ENCODE results near the gene BTNL8. TPM values are rescaled to one million over a fixed set of nuclear protein-coding genes. Genes with fewer than 3 reads are reported as not detected.

BTNL8 gene
- total RNA-seq (2016; rRNA removed; fragmentation: Illumina TruSeq; extraction: Trizol), result not detected in 2 replicates
- not detected in 2 replicates for total RNA-seq (2016; cell fraction: cytosol; rRNA removed; fragmentation: Illumina TruSeq; extraction: Trizol; ENCODE audit: low read depth)
- not detected in 2 replicates for total RNA-seq (2016; cell fraction: insoluble cytoplasmic fraction; rRNA removed; fragmentation: Illumina TruSeq; extraction: Trizol)
- total RNA-seq (2016; cell fraction: membrane; rRNA removed; fragmentation: Illumina TruSeq; extraction: Trizol), result not detected in 2 replicates
- not detected in 2 replicates for total RNA-seq (2016; cell fraction: nucleus; rRNA removed; fragmentation: Illumina TruSeq; extraction: Trizol)
- polyA plus RNA-seq (2011; rRNA removed), result not detected in 2 replicates
- polyA plus RNA-seq (2011; cell fraction: cytosol; rRNA removed), result not detected in 2 replicates
- polyA plus RNA-seq (2011; cell fraction: nucleus; rRNA removed), result not detected in 2 replicates
- not detected in 2 replicates for polyA plus RNA-seq (2012)
- polyA plus RNA-seq (2016; cell fraction: cytosol; fragmentation: Illumina TruSeq; extraction: Trizol; ENCODE audit: low read depth), result not detected in 2 replicates
- polyA plus RNA-seq (2016; cell fraction: insoluble cytoplasmic fraction; fragmentation: Illumina TruSeq; extraction: Trizol; ENCODE audit: low read depth), result not detected in 2 replicates
- polyA plus RNA-seq (2016; cell fraction: membrane; fragmentation: Illumina TruSeq; extraction: Trizol; ENCODE audit: low read depth), result not detected in 2 replicates
- not detected in 2 replicates for polyA plus RNA-seq (2016; cell fraction: nucleus; fragmentation: Illumina TruSeq; extraction: Trizol; ENCODE audit: insufficient read depth, low read depth)
- not detected in 2 replicates for polyA minus RNA-seq (2011; rRNA and poly(A)+ RNA removed; ENCODE audit: low replicate concordance)
- polyA minus RNA-seq (2011; cell fraction: cytosol; rRNA and poly(A)+ RNA removed), result not detected in 2 replicates
- polyA minus RNA-seq (2011; cell fraction: nucleus; rRNA and poly(A)+ RNA removed), result not detected in 2 replicates
- Bru-seq, nascent RNA, result percentile 7 among the genes with signal in this experiment
- BruChase-seq, experiment 1, labeled RNA remaining after a 6-hour chase, result not detected
- BruChase-seq, experiment 2, labeled RNA remaining after a 2-hour chase, result not detected
- long read RNA-seq, experiment 1, result 0 reads
- long read RNA-seq, experiment 2, result 0 reads

GRCh38 chr5:180898621-180899246 is at the start of gene BTNL8:
BTNL8 (plus strand) TSS chr5:180899159; CDS start chr5:180899311, 152 bp downstream.
- no peaks in the 10 kb centered on the region for H3K79me2 ChIP-seq (ENCODE audit: insufficient read depth, low read length)
- H3K4me2 ChIP-seq (ENCODE audit: low read depth, low read length), result no peak within 1 kb of the TSS
- FAIRE-seq, result no peak
- no peak within 1 kb of the TSS for H2AFZ ChIP-seq (ENCODE audit: low read length)
- no peak for ATAC-seq
- H3K9ac ChIP-seq (ENCODE audit: insufficient read depth, low read depth, low read length), result no peak within 1 kb of the TSS
- intact Hi-C loops (cut with micrococcal nuclease; ENCODE audit: unreplicated experiment) (no loop called here), in situ Hi-C loops (cut with HindIII; ENCODE audit: extremely low pct_ligation_motif_present, low pct_unique_long_range_greater_than_20kb) (no loop called here)
- H3K36me3 ChIP-seq (replicated peaks in 1 of 2; ENCODE audit: control insufficient read depth in 1 of 2, insufficient read depth in 2 of 2, low read length in 2 of 2), result no peaks in the 10 kb centered on the region
- no peak within 1 kb of the TSS for H3K4me3 ChIP-seq (replicated peaks in 1 of 3; ENCODE audit: insufficient read depth in 1 of 3, low read depth in 2 of 3, low read length in 3 of 3)
- BruUV-seq (replicated peaks), result no TSS peak
- TF ChIP-seq, protein P1, sequence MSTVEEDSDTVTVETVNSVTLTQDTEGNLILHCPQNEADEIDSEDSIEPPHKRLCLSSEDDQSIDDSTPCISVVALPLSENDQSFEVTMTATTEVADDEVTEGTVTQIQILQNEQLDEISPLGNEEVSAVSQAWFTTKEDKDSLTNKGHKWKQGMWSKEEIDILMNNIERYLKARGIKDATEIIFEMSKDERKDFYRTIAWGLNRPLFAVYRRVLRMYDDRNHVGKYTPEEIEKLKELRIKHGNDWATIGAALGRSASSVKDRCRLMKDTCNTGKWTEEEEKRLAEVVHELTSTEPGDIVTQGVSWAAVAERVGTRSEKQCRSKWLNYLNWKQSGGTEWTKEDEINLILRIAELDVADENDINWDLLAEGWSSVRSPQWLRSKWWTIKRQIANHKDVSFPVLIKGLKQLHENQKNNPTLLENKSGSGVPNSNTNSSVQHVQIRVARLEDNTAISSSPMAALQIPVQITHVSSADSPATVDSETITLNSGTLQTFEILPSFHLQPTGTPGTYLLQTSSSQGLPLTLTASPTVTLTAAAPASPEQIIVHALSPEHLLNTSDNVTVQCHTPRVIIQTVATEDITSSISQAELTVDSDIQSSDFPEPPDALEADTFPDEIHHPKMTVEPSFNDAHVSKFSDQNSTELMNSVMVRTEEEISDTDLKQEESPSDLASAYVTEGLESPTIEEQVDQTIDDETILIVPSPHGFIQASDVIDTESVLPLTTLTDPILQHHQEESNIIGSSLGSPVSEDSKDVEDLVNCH (CRISPR knock-in tag; IDR thresholded peaks at IDR 0.05), result no peak
- TF ChIP-seq TBL1XR1 (IDR thresholded peaks at IDR 0.05; ENCODE audit: borderline replicate concordance, low read length, partially characterized antibody) (no peak), CBX1 (IDR thresholded peaks at IDR 0.05; ENCODE audit: low read depth) (no peak), ZMAT3 (CRISPR knock-in tag; conservative IDR thresholded peaks at IDR 0.05) (no peak), ZNF589 (CRISPR knock-in tag; conservative IDR thresholded peaks at IDR 0.05) (no peak), GABPB1 (CRISPR knock-in tag; IDR thresholded peaks at IDR 0.05) (no peak), SMARCC2 (IDR thresholded peaks at IDR 0.05) (no peak), TOE1 (CRISPR knock-in tag; IDR thresholded peaks at IDR 0.05) (no peak), ZNF274 (CRISPR knock-in tag; IDR thresholded peaks at IDR 0.05) (no peak), ZNF124 (CRISPR knock-in tag; IDR thresholded peaks at IDR 0.05) (no peak)
- TF ChIP-seq, protein P2, sequence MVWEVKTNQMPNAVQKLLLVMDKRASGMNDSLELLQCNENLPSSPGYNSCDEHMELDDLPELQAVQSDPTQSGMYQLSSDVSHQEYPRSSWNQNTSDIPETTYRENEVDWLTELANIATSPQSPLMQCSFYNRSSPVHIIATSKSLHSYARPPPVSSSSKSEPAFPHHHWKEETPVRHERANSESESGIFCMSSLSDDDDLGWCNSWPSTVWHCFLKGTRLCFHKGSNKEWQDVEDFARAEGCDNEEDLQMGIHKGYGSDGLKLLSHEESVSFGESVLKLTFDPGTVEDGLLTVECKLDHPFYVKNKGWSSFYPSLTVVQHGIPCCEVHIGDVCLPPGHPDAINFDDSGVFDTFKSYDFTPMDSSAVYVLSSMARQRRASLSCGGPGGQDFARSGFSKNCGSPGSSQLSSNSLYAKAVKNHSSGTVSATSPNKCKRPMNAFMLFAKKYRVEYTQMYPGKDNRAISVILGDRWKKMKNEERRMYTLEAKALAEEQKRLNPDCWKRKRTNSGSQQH (CRISPR knock-in tag; IDR thresholded peaks at IDR 0.05; ENCODE audit: low read depth), result no peak
- TF ChIP-seq, protein P3, sequence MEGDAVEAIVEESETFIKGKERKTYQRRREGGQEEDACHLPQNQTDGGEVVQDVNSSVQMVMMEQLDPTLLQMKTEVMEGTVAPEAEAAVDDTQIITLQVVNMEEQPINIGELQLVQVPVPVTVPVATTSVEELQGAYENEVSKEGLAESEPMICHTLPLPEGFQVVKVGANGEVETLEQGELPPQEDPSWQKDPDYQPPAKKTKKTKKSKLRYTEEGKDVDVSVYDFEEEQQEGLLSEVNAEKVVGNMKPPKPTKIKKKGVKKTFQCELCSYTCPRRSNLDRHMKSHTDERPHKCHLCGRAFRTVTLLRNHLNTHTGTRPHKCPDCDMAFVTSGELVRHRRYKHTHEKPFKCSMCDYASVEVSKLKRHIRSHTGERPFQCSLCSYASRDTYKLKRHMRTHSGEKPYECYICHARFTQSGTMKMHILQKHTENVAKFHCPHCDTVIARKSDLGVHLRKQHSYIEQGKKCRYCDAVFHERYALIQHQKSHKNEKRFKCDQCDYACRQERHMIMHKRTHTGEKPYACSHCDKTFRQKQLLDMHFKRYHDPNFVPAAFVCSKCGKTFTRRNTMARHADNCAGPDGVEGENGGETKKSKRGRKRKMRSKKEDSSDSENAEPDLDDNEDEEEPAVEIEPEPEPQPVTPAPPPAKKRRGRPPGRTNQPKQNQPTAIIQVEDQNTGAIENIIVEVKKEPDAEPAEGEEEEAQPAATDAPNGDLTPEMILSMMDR (CRISPR knock-in tag; IDR thresholded peaks at IDR 0.05), result no peak
- DNase-seq (ENCODE audit: low spot score), result no peak
- H3K27me3 ChIP-seq (ENCODE audit: control insufficient read depth in 1 of 2, insufficient read depth in 2 of 2, low read length in 2 of 2), result no peaks in the 10 kb centered on the region
- WGBS (ENCODE audit: low lambda C conversion rate), result 63% methylated on average over 9 of the region's 9 CpGs
- H3K9me3 ChIP-seq (ENCODE audit: low read length), result no peaks in the 10 kb centered on the region
- POLR2A ChIA-PET, result no interaction called here
- CTCF ChIA-PET (ENCODE audit: low intra/inter-chr PET ratio, low total read pairs), result no interaction called here
- H4K20me1 ChIP-seq (ENCODE audit: insufficient read depth, low read length), result no peaks in the 10 kb centered on the region
- no peak within 1 kb of the TSS for H3K27ac ChIP-seq (ENCODE audit: extremely low read length, insufficient read depth, low read length)
- no peaks in the 10 kb centered on the region for H3K4me1 ChIP-seq (ENCODE audit: insufficient read depth, low read length)

Data from HepG2 (cell line).